SK-N-SH (cell line): ENCODE data around the gene CD244. TPM values are rescaled to one million over a fixed set of nuclear protein-coding genes. Genes with fewer than 3 reads are reported as not detected.

Source experiments
- CTCF ChIA-PET: fragments of 300-600, 350-600 bp; formaldehyde crosslinking; extraction: SDS; loops from one replicate; lab custom pipeline; 2021; lab: Yijun Ruan, JAX
- POLR2A ChIA-PET: fragments of 350-600 bp; sonication (Branson Sonifier 250); formaldehyde crosslinking; extraction: SDS; loops from one replicate; lab custom pipeline; 2020; ENCODE audit warnings: antibody characterized with exemption, inconsistent platforms; lab: Yijun Ruan, JAX
- DNase-seq: peaks from one replicate; pipeline ENCODE4 v3.0.0; 2012
- H2AFZ ChIP-seq: fragments of 200-600 bp; sonication (generic); 2 replicates; pipeline ENCODE4 v1.8.1; 2016; ENCODE audit warnings: antibody characterized with exemption, mild to moderate bottlenecking, low read depth
- H3F3A ChIP-seq: fragments of 200-600 bp; sonication (generic); replicated peaks from 2 replicates; pipeline ENCODE3; 2016; ENCODE audit warnings: antibody characterized with exemption, mild to moderate bottlenecking; ENCODE audit not compliant: insufficient read depth
- H3K27ac ChIP-seq, 2 experiments: fragments of 200-500 bp in 1 of 2; fragments of 200-600 bp in 1 of 2; sonication (Bioruptor generic) in 1 of 2; sonication (generic), shearing (Covaris generic) in 1 of 2; 2 replicates each; pipeline versions ENCODE4 v1.5.1 to v1.6.1; 2014 to 2016; ENCODE audit warnings: low read depth in 2 of 2, inconsistent platforms in 1 of 2, low read length in 1 of 2, mild to moderate bottlenecking in 1 of 2, mixed read lengths in 1 of 2
- H3K27me3 ChIP-seq: fragments of 200-600 bp; sonication (generic), shearing (Covaris generic); 2 replicates; pipeline ENCODE4 v1.6.1; 2016; ENCODE audit warnings: mixed run types; ENCODE audit not compliant: insufficient read depth
- H3K36me3 ChIP-seq, 2 experiments: fragments of 200-500 bp in 1 of 2; fragments of 200-600 bp in 1 of 2; sonication (Bioruptor generic) in 1 of 2; sonication (generic) in 1 of 2; replicated peaks in 1 of 2; 2 replicates each; pipeline versions ENCODE3 to v1.5.1; 2014 to 2016; ENCODE audit warnings: low read length in 1 of 2, mild to moderate bottlenecking in 1 of 2; ENCODE audit not compliant: insufficient read depth in 2 of 2, control insufficient read depth in 1 of 2
- H3K4me1 ChIP-seq, 2 experiments: fragments of 200-500 bp in 1 of 2; fragments of 200-600 bp in 1 of 2; sonication (Bioruptor generic) in 1 of 2; sonication (generic), shearing (Covaris generic) in 1 of 2; 2 replicates each; pipeline versions ENCODE4 v1.5.1 to v1.6.1; 2014 to 2016; ENCODE audit warnings: low read depth in 1 of 2, low read length in 1 of 2, mixed run types in 1 of 2; ENCODE audit not compliant: insufficient read depth in 2 of 2, control insufficient read depth in 1 of 2
- H3K4me2 ChIP-seq: fragments of 200-600 bp; sonication (generic), shearing (Covaris generic); 2 replicates; pipeline ENCODE4 v1.6.1; 2017; ENCODE audit warnings: mixed run types
- H3K4me3 ChIP-seq, 2 experiments: fragments of 200-500 bp in 1 of 2; fragments of 200-600 bp in 1 of 2; sonication (Bioruptor generic) in 1 of 2; sonication (generic), shearing (Covaris generic) in 1 of 2; 2 replicates each; pipeline versions ENCODE4 v1.5.1 to v1.8.1; 2014 to 2016; ENCODE audit warnings: low read depth in 2 of 2, inconsistent platforms in 1 of 2, low read length in 1 of 2, mild to moderate bottlenecking in 1 of 2, mixed read lengths in 1 of 2, moderate library complexity in 1 of 2
- H3K79me2 ChIP-seq: fragments of 200-600 bp; sonication (generic); 2 replicates; pipeline ENCODE4 v1.8.1; 2017; ENCODE audit warnings: mild to moderate bottlenecking; ENCODE audit not compliant: insufficient read depth
- H3K9ac ChIP-seq: fragments of 200-600 bp; sonication (generic); 2 replicates; pipeline ENCODE4 v1.6.1; 2017; ENCODE audit warnings: mixed run types
- H3K9me2 ChIP-seq: fragments of 200-600 bp; sonication (generic); 2 replicates; pipeline ENCODE4 v1.6.1; 2017; ENCODE audit warnings: mixed run types
- H3K9me3 ChIP-seq: fragments of 200-600 bp; sonication (generic); 2 replicates; pipeline ENCODE4 v1.6.1; 2017; ENCODE audit warnings: mixed run types, mild to moderate bottlenecking, moderate library complexity
- H4K20me1 ChIP-seq: fragments of 200-600 bp; sonication (generic); 2 replicates; pipeline ENCODE4 v1.6.1; 2017; ENCODE audit warnings: mild to moderate bottlenecking, mixed run types; ENCODE audit not compliant: insufficient read depth
- CTCF ChIP-seq: fragments of 200-600 bp; sonication (generic); IDR thresholded peaks from 2 replicates; pipeline ENCODE4 v1.6.1; 2017; ENCODE audit warnings: antibody characterized with exemption, mild to moderate bottlenecking, moderate library complexity
- ELF1 ChIP-seq: IDR thresholded peaks from 2 replicates; pipeline ENCODE4 v1.4.0; 2012
- EP300 ChIP-seq, 2 experiments: IDR thresholded peaks; 2 replicates each; pipeline versions ENCODE4 v1.4.0 to v1.6.1; 2012; ENCODE audit warnings: borderline replicate concordance in 1 of 2, low read depth in 1 of 2, low read length in 1 of 2
- EZH2phosphoT487 ChIP-seq: fragments of 200-600 bp; sonication (generic); IDR thresholded peaks from 2 replicates; pipeline ENCODE4 v1.6.1; 2017; ENCODE audit warnings: low read depth, mixed run types, mild to moderate bottlenecking, antibody characterized with exemption, moderate library complexity, borderline replicate concordance
- FOSL2 ChIP-seq: IDR thresholded peaks from 2 replicates; pipeline ENCODE4 v1.4.0; 2012; ENCODE audit warnings: low read depth, mild to moderate bottlenecking, moderate library complexity, borderline replicate concordance
- FOXJ3 ChIP-seq: sonication (generic); formaldehyde crosslinking; IDR thresholded peaks from 2 replicates; pipeline ENCODE4 v1.5.1; 2020; ENCODE audit warnings: mild to moderate bottlenecking, missing genetic modification reagents
- FOXM1 ChIP-seq: IDR thresholded peaks from 2 replicates; pipeline ENCODE4 v1.4.0; 2012; ENCODE audit warnings: low read depth, mild to moderate bottlenecking
- GABPA ChIP-seq: IDR thresholded peaks from 2 replicates; pipeline ENCODE4 v1.4.0; 2012; ENCODE audit warnings: low read depth, mild to moderate bottlenecking
- GATA2 ChIP-seq: sonication (generic); formaldehyde crosslinking; IDR thresholded peaks from 2 replicates; pipeline ENCODE4 v1.5.0; 2020; ENCODE audit warnings: mild to moderate bottlenecking, missing genetic modification reagents
- IRF3 ChIP-seq: fragments of 150-350 bp; IDR thresholded peaks from 2 replicates; pipeline ENCODE4 v1.6.1; 2016; ENCODE audit warnings: mild to moderate bottlenecking, low read depth, low read length
- JUND ChIP-seq: IDR thresholded peaks from 2 replicates; pipeline ENCODE4 v1.4.0; 2012
- MAX ChIP-seq: IDR thresholded peaks from 2 replicates; pipeline ENCODE4 v1.4.0; 2012; ENCODE audit warnings: low read depth
- NFIC ChIP-seq: IDR thresholded peaks from 2 replicates; pipeline ENCODE4 v1.4.0; 2012; ENCODE audit warnings: borderline replicate concordance
- RAD21 ChIP-seq: IDR thresholded peaks from 2 replicates; pipeline ENCODE4 v1.6.1; 2012; ENCODE audit warnings: mild to moderate bottlenecking, low read length
- RCOR1 ChIP-seq: fragments of 150-350 bp; IDR thresholded peaks from 2 replicates; pipeline ENCODE4 v1.6.1; 2017; ENCODE audit warnings: antibody characterized with exemption, low read length
- RFX5 ChIP-seq: IDR thresholded peaks from 2 replicates; pipeline ENCODE4 v1.6.1; 2012; ENCODE audit warnings: mild to moderate bottlenecking, improper control_type of control experiment, low read length
- SIN3A ChIP-seq: IDR thresholded peaks from 2 replicates; pipeline ENCODE4 v1.6.1; 2012; ENCODE audit warnings: low read depth, mild to moderate bottlenecking, low read length, moderate library complexity, borderline replicate concordance
- TAF1 ChIP-seq: IDR thresholded peaks from 2 replicates; pipeline ENCODE4 v1.6.1; 2012; ENCODE audit warnings: low read depth, mild to moderate bottlenecking, low read length, moderate library complexity, borderline replicate concordance
- TEAD4 ChIP-seq: IDR thresholded peaks from 2 replicates; pipeline ENCODE4 v1.4.0; 2012; ENCODE audit warnings: mild to moderate bottlenecking, borderline replicate concordance; ENCODE audit not compliant: insufficient read depth
- WGBS: methylation state at CpG from one replicate; pipeline ENCODE4 v1.1.6; 2017; ENCODE audit warnings: low lambda C conversion rate; 5-methylcytosine and 5-hydroxymethylcytosine counted together
- polyA plus RNA-seq, 3 experiments: library from polyadenylated mRNA; depleted of rRNA; stranded (reverse); fragments of >200 nt; gene quantifications; 2 replicates each; pipeline ENCODE4 v1.2.3, GENCODE V29; 2012

CD244 gene
- polyA plus RNA-seq, 1 of the 3 experiments (the other 2 are of a cell fraction) = not detected

- no peaks in the 10 kb centered on the region for H3K4me1 ChIP-seq
- H3K9me3 ChIP-seq = no peaks in the 10 kb centered on the region
- H3K27me3 ChIP-seq = no peaks in the 10 kb centered on the region; the same call in 1 of the 2 replicates
- ChIA-PET POLR2A (no interaction called here), CTCF (interaction anchor here (0.7 to 1.3 kb wide), 2 partner anchors 21 to 43 kb away, joined by 3 to 4 read pairs; no protein-coding TSS in a partner anchor)
- H3K27ac ChIP-seq = no peak overlapping the region
- H3K36me3 ChIP-seq = no peaks in the 10 kb centered on the region
- no peak overlapping the region for H3K4me3 ChIP-seq
- H3K9ac ChIP-seq = no peak overlapping the region
- TF ChIP-seq GATA2 (CRISPR knock-in tag) (no peak), FOSL2 (no peak), IRF3 (no peak), ELF1 (no peak), SIN3A (no peak), EP300 (IDR thresholded peaks at IDR 0.05; ENCODE audit: borderline replicate concordance in 1 of 2, low read depth in 1 of 2, low read length in 1 of 2) (no peak), FOXM1 (no peak), TEAD4 (no peak), GABPA (no peak), MAX (no peak), TAF1 (no peak), RAD21 (no peak), NFIC (no peak), FOXJ3 (CRISPR knock-in tag) (no peak), RFX5 (no peak), RCOR1 (no peak)
- H3K4me2 ChIP-seq = no peak overlapping the region
- DNase-seq = no peak
- H4K20me1 ChIP-seq = no peaks in the 10 kb centered on the region
- H3K9me2 ChIP-seq = no peaks in the 10 kb centered on the region
- no peaks in the 10 kb centered on the region for H3F3A ChIP-seq
- 10% methylated on average over 2 of the region's 2 CpGs for WGBS
- no peaks in the 10 kb centered on the region for H3K79me2 ChIP-seq
- H2AFZ ChIP-seq = no peak overlapping the region
Observed at GRCh38 chr1:160798439-160798838, 64.2 kb downstream of the CD244 start.

GRCh38 chr1:160797861-160798273 lies 64.8 kb downstream of the CD244 start:
- CTCF ChIA-PET = interaction anchor here (1.3 kb wide), 1 partner anchor 20 kb away, joined by 4 read pairs; no protein-coding TSS in a partner anchor
- DNase-seq = no peak
- no peak overlapping the region for H3K9ac ChIP-seq
- H3K9me2 ChIP-seq = no peaks in the 10 kb centered on the region
- 1% methylated on average over 4 of the region's 4 CpGs for WGBS
- no peak overlapping the region for H3K27ac ChIP-seq
- H3K36me3 ChIP-seq = no peaks in the 10 kb centered on the region
- no peak for TF ChIP-seq JUND
- no peak for TF ChIP-seq CTCF
- TF ChIP-seq EZH2phosphoT487 = no peak
- H3K27me3 ChIP-seq = no peaks in the 10 kb centered on the region; the same call in 1 of the 2 replicates
- no peaks in the 10 kb centered on the region for H3K79me2 ChIP-seq
- H3K4me3 ChIP-seq = no peak overlapping the region
- POLR2A ChIA-PET = no interaction called here
- H2AFZ ChIP-seq = no peak overlapping the region
- no peak overlapping the region for H3K4me2 ChIP-seq
- no peaks in the 10 kb centered on the region for H3F3A ChIP-seq
- no peaks in the 10 kb centered on the region for H4K20me1 ChIP-seq
- no peaks in the 10 kb centered on the region for H3K9me3 ChIP-seq
- H3K4me1 ChIP-seq = no peaks in the 10 kb centered on the region
